ENCODE measurements around the gene TBC1D14.

DNA sequence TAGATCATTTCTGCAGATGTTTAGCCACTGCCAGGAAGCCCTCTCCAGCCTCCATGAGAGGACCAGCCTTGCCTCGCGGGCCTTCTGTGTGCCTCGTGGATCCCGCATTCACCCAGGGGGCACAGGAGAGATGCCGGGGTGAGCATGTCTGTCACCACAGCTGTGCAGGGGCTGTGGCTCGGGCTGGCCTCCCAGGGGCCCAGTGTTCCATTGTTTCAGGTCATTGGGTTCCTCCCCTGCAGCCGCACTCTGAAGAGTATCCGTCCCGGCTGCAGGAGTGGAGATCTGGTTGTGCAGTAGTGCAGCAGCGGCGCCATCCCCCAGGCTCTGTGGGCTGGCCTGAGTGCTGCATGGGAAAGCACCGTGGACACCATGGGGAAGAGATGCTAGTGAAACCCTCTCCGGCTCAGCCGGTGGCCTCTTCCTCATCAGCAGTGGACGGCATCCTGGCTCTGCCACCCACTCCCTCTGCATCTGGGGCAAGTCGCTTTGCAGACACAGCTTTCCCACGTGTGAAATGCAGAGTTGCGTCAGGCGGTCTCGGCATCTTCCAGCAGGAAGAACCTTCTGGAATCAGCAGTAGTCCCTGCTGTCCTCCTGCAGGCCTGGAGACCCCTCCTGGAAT is 29.1 kb downstream of the TBC1D14 start:
- TF ChIP-seq, protein P1, sequence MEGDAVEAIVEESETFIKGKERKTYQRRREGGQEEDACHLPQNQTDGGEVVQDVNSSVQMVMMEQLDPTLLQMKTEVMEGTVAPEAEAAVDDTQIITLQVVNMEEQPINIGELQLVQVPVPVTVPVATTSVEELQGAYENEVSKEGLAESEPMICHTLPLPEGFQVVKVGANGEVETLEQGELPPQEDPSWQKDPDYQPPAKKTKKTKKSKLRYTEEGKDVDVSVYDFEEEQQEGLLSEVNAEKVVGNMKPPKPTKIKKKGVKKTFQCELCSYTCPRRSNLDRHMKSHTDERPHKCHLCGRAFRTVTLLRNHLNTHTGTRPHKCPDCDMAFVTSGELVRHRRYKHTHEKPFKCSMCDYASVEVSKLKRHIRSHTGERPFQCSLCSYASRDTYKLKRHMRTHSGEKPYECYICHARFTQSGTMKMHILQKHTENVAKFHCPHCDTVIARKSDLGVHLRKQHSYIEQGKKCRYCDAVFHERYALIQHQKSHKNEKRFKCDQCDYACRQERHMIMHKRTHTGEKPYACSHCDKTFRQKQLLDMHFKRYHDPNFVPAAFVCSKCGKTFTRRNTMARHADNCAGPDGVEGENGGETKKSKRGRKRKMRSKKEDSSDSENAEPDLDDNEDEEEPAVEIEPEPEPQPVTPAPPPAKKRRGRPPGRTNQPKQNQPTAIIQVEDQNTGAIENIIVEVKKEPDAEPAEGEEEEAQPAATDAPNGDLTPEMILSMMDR (conservative IDR thresholded peaks at IDR 0.05; ENCODE audit: low read length), result no peak
- TF ChIP-seq EZH2phosphoT487 (IDR thresholded peaks at IDR 0.05; ENCODE audit: borderline replicate concordance), result no peak

Data from Loucy (cell line).